Spleen (tissue), 7 donors: ENCODE results near the gene ARL10.

Experiments
- CTCF ChIP-seq, 11 experiments: fragments of 200-600 bp in 7 of 11; fragments of 450-650 bp in 4 of 11; sonication (generic) in 4 of 11; IDR thresholded peaks in 8 of 11; conservative IDR thresholded peaks in 3 of 11; 1 replicate in 7 of 11; 2 replicates in 4 of 11; pipeline versions ENCODE4 v1.4.0 to v1.8.0; 2016 to 2021; ENCODE audit warnings: antibody characterized with exemption in 11 of 11, inconsistent platforms in 4 of 11, mild to moderate bottlenecking in 1 of 11
- POLR2AphosphoS5 ChIP-seq, 3 donors: sonication (generic); formaldehyde crosslinking; IDR thresholded peaks; one replicate each; pipeline ENCODE4 v1.5.1; 2017; ENCODE audit warnings: antibody characterized with exemption in 3 of 3
- donor health status: DM: no; HTN: no; CAD: no; lungs with moderate emphysema.
- donor health status: DM: no; HTN: no; CAD: no.
- donor health status: DM: no; HTN: no; CAD: no.

- no peak for TF ChIP-seq CTCF (IDR thresholded peaks at IDR 0.05 in 8 of 11, conservative IDR thresholded peaks at IDR 0.05 in 3 of 11)
- no peak for TF ChIP-seq POLR2AphosphoS5 (IDR thresholded peaks at IDR 0.05)
Measured at GRCh38 chr5:176381979-176382378, 16.7 kb downstream of the ARL10 start.
